Esophagus mucosa (tissue), 1 donor: ENCODE data around the gene TGFBRAP1. TPM values are rescaled to one million over a fixed set of nuclear protein-coding genes. Genes with fewer than 3 reads are reported as not detected.

Experiments used
- ATAC-seq: fragments of 200-7000 bp; cut with Tn5 transposase; one replicate; pipeline ENCODE4 v1.9.1; 2020
- total RNA-seq: library from RNA; stranded (reverse); gene quantifications from one replicate; pipeline ENCODE4 v1.2.4, GENCODE V29; 2023
- donor health status: DM: yes; HTN: yes; CAD: no.

The TGFBRAP1 gene
- total RNA-seq = 11.4 TPM

GRCh38 chr2:105329561-105330495 lies at the start of gene TGFBRAP1:
TSS of gene TGFBRAP1 (minus strand) at chr2:105329735. CDS start at chr2:105308301, 21,434 bp downstream.
- ATAC-seq = peak; percentile 80

GRCh38 chr2:105378921-105379383 lies 49.4 kb upstream of the TGFBRAP1 start:
- peak; percentile 26 for ATAC-seq

- ATAC-seq = no peak
Measured at GRCh38 chr2:105378276-105378840, 48.8 kb upstream of the TGFBRAP1 start.

DNA sequence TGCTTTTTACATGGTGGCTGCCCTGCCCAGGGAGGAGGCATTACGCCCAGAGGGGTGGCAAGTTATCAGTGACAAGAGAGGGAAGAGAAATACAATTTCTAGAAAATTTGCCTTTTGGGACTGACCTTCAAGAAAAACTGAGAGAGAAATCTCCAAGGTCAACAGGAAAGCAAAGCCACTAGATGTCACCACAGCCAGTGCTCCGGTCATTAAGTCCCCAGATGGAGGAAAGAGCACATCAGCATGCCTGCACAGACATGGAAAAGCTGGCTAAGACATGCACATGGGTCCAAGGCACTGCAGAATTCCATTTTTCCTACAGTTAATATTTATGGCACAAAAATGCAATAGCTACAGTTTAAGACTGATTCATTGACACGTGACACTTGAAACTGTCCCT lies 48.3 kb upstream of the TGFBRAP1 start:
- ATAC-seq = no peak

GRCh38 chr2:105376789-105377240 lies 47.3 kb upstream of the TGFBRAP1 start:
- ATAC-seq = no peak

- peak; percentile 35 for ATAC-seq
Measured at GRCh38 chr2:105376010-105376409, 46.5 kb upstream of the TGFBRAP1 start.

DNA sequence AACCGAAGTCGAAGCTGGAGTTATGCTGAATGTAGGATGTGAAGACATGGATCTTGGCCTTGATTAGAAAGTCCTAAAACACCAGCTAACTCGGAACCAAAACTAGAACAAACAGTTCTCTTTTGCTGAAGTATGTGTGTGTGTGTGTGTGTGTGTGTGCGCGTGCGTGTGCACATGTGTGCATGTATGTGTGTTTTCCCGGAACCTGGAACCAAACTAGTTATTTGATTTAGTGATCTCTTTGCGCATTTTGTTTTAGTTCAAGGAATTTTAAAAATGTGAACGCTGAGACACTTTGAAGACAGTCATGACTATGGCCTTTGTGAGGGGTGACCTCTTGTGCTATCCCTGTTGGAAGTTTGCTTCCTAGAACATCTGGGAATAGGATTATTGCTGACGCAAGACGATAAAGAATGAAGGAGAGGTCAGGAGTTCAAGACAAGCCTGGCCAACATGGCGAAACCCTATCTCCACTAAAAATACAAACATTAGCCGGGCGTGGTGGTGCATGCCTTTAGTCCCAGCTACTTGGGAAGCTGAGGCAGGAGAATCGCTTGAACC lies 45.5 kb upstream of the TGFBRAP1 start:
- ATAC-seq = no peak

DNA sequence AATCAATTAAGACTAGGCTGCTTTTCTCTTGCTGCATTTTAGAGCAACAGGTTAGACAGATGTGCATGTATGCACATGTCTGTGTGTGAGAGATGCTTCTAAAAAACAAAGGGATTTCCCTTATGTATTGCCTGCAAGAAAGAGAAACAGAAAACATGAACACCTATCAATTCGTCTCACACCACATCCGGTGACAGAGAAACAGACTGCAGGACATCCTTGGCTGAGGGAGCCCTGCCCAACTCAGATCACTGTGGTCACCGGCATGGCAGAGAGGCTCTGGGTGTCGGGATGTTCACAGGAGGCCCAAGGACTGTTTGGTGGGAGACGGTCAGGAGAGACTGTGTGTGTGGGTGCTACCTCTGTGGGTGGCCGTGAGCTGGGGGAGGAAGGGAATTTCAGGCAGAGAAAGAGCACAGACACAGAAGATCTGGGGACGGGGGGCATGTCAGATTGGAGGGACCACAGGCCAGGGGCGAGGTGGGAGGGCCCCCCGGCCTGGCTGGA lies 44.4 kb upstream of the TGFBRAP1 start:
- ATAC-seq = peak; percentile 54

- peak; percentile 24 for ATAC-seq
Measured at GRCh38 chr2:105373344-105373781, 43.8 kb upstream of the TGFBRAP1 start.

DNA sequence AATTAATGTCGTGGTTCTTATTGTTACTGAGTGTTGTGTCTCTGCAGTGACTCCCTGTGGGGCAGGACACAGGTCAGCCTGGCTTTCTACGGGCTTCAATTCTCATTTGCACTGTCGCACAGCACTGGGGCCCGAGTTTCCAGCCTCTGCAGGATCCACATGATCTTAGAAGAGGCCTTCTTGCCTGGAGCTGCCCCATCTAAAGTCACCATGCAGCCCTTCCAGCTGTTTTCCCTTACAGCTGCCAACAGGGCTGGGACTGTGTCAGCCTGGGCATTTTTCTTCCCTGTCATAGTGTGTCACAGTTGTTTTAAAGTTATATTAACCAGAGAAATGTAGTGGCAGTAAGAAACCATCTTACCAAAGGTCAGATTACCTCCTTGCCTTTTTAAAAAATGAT lies 42.3 kb upstream of the TGFBRAP1 start:
- ATAC-seq = no peak

GRCh38 chr2:105371156-105371555 lies 41.6 kb upstream of the TGFBRAP1 start:
- ATAC-seq = peak; percentile 2

- peak; percentile 91 for ATAC-seq
Measured at GRCh38 chr2:105369777-105370690, 40.5 kb upstream of the TGFBRAP1 start.

DNA sequence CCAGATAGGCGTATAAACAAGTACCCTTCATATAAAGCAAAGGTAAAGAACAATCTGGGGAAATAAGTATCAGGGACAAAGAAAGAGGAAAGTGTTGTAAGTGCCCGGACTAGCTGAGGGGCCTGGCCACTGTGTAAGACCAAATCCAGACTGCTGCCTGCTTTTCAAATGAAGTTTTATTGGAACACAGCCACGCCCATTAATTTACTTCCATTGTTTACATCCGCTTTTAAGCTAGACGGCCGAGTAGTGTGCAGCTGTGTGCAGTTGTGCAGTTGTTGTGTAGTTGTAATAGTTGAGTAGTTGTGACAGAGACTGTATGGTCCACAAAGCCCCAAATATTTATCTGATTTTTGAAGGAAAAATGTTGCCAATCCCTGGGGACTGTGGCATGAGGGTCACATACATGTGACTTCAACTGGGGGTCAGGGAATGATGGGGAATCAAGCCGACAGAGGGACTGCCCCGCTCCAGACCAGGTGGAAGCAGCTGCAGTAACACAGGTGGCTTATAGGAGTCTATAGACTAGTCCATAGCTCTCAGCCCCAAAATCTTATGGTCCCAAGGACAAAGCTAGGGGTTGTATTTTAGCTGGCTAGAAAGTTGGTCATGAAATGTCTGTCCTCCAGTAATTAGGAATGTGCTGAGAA lies 39.3 kb upstream of the TGFBRAP1 start:
- ATAC-seq = no peak

DNA sequence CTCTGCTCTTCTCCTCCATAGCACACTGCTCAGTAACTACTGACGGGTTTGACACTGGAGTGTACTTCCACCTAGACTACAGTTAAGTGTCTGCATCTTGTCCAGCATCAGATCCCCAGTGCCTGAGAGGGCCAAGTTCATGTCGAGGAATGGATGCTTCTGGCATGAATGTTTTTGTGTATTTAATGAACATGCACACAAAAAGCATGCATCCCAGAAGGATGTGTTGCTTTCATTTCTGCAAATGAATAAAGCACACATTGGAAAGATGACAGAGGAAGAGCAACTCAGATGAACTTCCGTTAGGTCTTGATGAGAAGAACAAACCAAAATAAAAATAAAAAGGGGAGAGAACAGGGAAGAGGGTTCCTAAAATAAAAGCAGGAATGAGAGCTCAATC lies 35.7 kb upstream of the TGFBRAP1 start:
- ATAC-seq = no peak

- no peak for ATAC-seq
Measured at GRCh38 chr2:105364436-105365139, 35.1 kb upstream of the TGFBRAP1 start.

DNA sequence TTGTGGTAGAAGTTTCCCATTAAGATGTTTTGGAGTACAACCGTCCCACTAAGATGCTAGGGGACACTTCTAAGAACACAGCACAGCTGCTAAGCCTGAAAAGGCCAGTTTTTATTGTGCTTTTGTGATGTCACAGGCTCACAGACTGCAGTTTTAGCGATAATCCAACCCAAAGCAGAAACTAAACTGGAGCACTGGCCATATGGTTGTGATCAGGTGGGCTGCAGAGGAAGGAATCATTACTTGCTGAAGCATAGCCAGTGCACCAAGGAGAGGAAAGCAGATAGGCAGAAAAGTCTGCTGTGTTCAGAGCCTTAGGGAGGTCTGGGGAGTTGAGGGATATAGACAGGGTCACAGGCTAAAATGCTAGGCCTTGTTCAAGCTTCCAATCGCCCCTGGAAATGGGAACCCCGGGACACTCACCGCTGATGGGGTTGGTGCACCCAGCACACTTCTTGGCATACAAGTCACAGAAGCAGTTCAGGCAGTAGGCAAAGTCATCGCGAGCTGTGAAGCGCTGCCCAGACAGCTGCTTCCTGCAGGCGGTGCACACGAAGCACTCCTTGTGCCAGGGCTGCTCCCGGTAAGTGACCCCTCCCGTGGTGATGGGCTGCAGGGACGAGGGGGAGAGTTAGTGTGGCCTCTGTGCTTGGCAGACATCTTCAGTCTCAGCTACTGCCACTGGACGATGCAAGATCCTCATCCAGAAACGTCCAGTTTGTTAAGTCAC lies 33.5 kb upstream of the TGFBRAP1 start:
- no peak for ATAC-seq

GRCh38 chr2:105361102-105361889 lies 31.8 kb upstream of the TGFBRAP1 start:
- ATAC-seq = no peak

- ATAC-seq = no peak
Measured at GRCh38 chr2:105358593-105358992, 29.1 kb upstream of the TGFBRAP1 start.

- no peak for ATAC-seq
Measured at GRCh38 chr2:105357122-105357521, 27.6 kb upstream of the TGFBRAP1 start.
